AG09319 (cell line): Measurements from ENCODE around the gene HSFX4.
"Not testable (repeated sequence)": the region's sequence is repeated elsewhere in the genome, so short reads cannot be mapped to it uniquely, and the experiment has no call there.

Source experiments
- DNase-seq: peaks from one replicate; pipeline ENCODE4 v3.0.0-alpha.2; 2010; ENCODE audit warnings: low read depth; ENCODE audit errors: extremely low read depth
- TF ChIP-seq, protein P1 (sequence below): IDR thresholded peaks from 2 replicates; pipeline ENCODE4 v1.5.1; 2011; ENCODE audit warnings: low read depth, mild to moderate bottlenecking, inconsistent platforms, low read length, moderate library complexity

HSFX4 gene

DNA sequence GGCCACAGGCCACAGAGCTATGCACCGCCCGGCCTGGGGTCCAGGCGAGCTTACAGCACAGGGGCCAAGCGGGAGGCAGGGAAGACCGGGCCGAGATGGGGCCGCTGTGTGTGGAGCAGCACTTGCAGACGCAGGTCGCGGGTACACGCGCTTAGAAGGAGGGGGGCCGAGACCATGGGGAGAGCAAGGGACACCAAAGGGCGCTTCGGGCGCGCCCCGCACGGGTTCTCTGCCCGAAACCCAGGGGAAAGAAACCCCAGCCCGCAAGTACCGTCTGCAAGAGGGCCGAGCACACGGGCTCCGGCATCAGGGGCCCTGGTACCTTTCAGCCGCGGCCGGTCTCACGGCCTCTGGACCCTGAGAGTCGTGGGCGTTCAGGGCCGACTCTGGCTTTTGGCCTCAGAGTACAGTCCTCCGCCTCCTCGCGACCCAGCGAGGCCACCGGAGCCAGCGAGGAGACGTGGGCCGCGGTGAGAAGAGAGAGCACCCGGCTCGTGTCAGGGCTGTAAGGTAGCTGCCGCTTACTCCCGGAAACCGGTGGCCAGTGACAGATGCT, 8.6 kb downstream of the HSFX4 start:
- no peak for DNase-seq
- TF ChIP-seq, protein P1, sequence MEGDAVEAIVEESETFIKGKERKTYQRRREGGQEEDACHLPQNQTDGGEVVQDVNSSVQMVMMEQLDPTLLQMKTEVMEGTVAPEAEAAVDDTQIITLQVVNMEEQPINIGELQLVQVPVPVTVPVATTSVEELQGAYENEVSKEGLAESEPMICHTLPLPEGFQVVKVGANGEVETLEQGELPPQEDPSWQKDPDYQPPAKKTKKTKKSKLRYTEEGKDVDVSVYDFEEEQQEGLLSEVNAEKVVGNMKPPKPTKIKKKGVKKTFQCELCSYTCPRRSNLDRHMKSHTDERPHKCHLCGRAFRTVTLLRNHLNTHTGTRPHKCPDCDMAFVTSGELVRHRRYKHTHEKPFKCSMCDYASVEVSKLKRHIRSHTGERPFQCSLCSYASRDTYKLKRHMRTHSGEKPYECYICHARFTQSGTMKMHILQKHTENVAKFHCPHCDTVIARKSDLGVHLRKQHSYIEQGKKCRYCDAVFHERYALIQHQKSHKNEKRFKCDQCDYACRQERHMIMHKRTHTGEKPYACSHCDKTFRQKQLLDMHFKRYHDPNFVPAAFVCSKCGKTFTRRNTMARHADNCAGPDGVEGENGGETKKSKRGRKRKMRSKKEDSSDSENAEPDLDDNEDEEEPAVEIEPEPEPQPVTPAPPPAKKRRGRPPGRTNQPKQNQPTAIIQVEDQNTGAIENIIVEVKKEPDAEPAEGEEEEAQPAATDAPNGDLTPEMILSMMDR, result no peak

DNA sequence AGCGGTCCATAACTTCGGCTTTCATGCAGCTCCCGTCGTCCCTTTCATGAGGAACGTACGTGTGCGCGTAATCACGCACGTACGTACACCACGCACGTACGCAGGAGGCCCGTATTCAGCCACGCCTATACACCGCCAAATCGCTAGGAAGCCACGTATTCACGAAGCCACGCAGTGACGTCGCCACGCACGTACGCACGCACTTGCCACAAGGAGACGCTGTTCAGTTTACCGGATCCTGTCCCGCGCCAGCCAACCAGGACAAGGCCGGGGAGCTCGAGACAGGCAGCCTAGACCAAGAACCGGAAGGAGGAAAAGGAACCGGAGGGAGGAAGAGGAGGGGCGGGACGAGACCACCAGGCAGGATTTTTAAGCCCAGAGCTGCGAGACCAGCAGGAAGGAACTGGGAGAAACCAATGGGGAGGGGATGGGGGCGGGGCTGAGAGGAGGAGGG, 9.1 kb downstream of the HSFX4 start, which contains the start of gene EOLA2:
EOLA2 (minus strand) TSS at position 65 of the 454 bp plus-strand sequence. CDS start 4,617 bp downstream, outside the sequence.
- TF ChIP-seq, protein P1, result peak; percentile 54
- peak; percentile 96 for DNase-seq

- DNase-seq, result peak; percentile 87
- TF ChIP-seq, protein P1, result no peak
Measured at GRCh38 chrX:149938881-149939654, 9.7 kb downstream of the HSFX4 start.

- TF ChIP-seq, protein P1, result no peak
- no peak for DNase-seq
Measured at GRCh38 chrX:149939655-149939904, 10.2 kb downstream of the HSFX4 start.

GRCh38 chrX:149939905-149940673, 10.7 kb downstream of the HSFX4 start:
- TF ChIP-seq, protein P1, result no peak
- DNase-seq, result peak; percentile 97

DNA sequence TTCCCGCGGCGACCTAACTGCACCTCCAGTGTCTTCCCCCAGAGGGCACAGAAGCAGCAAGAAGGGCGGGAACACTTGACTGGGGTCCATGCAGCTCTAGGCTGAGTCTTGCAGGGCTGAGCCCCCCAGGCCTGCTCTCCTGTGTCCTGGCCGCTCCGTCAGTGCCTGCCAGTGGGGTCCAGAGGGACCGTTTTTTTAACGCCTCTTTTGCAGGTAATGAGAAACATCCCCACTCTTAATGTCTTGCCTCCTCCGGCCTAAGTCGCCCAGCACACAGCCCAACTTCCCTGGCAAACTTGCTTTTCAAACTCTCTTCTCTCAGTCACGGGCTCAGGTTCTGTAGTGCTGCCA, 11.3 kb downstream of the HSFX4 start:
- not testable (repeated sequence) for DNase-seq
- TF ChIP-seq, protein P1, result peak; percentile 55

GRCh38 chrX:149945087-149945670, 15.8 kb downstream of the HSFX4 start:
- DNase-seq, result not testable (repeated sequence)

GRCh38 chrX:149945820-149946219, 16.4 kb downstream of the HSFX4 start:
- DNase-seq, result not testable (repeated sequence)

DNA sequence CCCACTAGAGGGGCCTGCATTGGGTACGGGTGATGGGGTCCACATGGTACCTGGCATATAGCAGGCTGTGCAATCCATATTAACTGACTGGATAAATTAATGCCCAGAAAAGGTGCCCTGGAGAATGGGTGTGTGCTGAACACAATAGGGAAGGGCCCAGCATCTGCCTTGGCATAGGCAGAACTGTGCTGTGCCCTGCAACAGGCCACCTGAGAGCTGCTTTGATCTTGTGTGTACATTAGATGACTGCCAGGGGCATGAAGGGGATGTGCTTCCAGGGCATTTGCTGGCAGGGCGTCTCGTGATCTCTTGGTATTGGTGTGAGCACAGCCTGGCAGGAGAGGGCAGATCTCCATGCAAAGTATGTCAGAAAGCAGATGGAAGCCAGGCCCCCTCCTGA, 17.6 kb downstream of the HSFX4 start:
- not testable (repeated sequence) for DNase-seq
